NB4 (cell line): ENCODE results near the gene NEK8.

Experiments used
- POLR2A ChIP-seq: IDR thresholded peaks from 2 replicates; pipeline ENCODE4 v1.6.1; 2011; ENCODE audit warnings: mild to moderate bottlenecking; ENCODE audit not compliant: insufficient read length; ENCODE audit errors: extremely low read depth
- TF ChIP-seq, protein P1 (sequence below): IDR thresholded peaks from 2 replicates; pipeline ENCODE4 v1.6.1; 2011; ENCODE audit warnings: low read depth, low read length
- TF ChIP-seq, protein P2 (sequence below): IDR thresholded peaks from one replicate; pipeline ENCODE4 v1.5.1; 2012; ENCODE audit warnings: low read depth, low read length

DNA sequence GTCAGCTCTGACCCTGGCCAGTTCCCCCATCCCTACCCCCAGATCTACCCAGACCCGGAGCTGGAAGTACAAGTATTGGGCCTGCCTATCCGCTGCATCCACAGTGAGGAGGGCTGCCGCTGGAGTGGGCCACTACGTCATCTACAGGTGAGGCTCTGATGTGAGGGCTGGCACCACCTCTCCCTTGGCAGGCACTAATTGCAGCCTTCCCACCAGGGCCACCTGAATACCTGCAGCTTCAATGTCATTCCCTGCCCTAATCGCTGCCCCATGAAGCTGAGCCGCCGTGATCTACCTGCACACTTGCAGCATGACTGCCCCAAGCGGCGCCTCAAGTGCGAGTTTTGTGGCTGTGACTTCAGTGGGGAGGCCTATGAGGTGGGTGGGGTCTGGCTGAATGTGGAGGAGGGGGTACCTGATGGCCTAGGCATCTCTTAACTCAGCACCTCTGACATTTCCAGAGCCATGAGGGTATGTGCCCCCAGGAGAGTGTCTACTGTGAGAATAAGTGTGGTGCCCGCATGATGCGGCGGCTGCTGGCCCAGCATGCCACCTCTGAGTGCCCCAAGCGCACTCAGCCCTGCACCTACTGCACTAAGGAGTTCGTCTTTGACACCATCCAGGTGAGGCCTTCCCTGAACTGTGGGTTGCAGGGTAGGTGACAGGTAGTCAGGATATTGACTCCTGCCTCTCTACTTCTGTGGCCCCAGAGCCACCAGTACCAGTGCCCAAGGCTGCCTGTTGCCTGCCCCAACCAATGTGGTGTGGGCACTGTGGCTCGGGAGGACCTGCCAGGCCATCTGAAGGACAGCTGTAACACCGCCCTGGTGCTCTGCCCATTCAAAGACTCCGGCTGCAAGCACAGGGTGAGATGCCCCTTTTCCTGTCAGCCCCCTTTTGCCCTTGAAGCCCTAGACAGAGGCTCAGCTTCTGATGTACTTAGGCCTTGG, 19.5 kb downstream of the NEK8 start:
- TF ChIP-seq, protein P1, sequence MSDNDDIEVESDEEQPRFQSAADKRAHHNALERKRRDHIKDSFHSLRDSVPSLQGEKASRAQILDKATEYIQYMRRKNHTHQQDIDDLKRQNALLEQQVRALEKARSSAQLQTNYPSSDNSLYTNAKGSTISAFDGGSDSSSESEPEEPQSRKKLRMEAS: no peak
- TF ChIP-seq, protein P2, sequence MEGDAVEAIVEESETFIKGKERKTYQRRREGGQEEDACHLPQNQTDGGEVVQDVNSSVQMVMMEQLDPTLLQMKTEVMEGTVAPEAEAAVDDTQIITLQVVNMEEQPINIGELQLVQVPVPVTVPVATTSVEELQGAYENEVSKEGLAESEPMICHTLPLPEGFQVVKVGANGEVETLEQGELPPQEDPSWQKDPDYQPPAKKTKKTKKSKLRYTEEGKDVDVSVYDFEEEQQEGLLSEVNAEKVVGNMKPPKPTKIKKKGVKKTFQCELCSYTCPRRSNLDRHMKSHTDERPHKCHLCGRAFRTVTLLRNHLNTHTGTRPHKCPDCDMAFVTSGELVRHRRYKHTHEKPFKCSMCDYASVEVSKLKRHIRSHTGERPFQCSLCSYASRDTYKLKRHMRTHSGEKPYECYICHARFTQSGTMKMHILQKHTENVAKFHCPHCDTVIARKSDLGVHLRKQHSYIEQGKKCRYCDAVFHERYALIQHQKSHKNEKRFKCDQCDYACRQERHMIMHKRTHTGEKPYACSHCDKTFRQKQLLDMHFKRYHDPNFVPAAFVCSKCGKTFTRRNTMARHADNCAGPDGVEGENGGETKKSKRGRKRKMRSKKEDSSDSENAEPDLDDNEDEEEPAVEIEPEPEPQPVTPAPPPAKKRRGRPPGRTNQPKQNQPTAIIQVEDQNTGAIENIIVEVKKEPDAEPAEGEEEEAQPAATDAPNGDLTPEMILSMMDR: no peak
- no peak for TF ChIP-seq POLR2A
